DMS 273 treated with DMSO at 0.1 percent for 48 hours (cell line): ENCODE measurements around the gene CFD.

Experiments used
- DNase-seq: peaks from one replicate; lab custom pipeline; 2025; lab: John Stamatoyannopoulos, UW

CFD gene

GRCh38 chr19:906480-906879 lies 47.0 kb downstream of the CFD start:
- no peak for DNase-seq

GRCh38 chr19:907183-907853 lies 47.9 kb downstream of the CFD start:
- no peak for DNase-seq

GRCh38 chr19:911197-912033 lies 52.0 kb downstream of the CFD start:
- no peak for DNase-seq

- DNase-seq, result no peak
These were observed 53.0 kb downstream of the CFD start for GRCh38 chr19:912181-913079.
